ENCODE results near the gene PRAMEF17. TPM values are rescaled to one million over a fixed set of nuclear protein-coding genes. Genes with fewer than 3 reads are reported as not detected.
"Not testable (repeated sequence)": the region's sequence is repeated elsewhere in the genome, so short reads cannot be mapped to it uniquely, and the experiment has no call there.

PRAMEF17 gene
- total RNA-seq, 4 donors from 2014 or later = not detected

GRCh38 chr1:13430495-13430894 lies 41.1 kb downstream of the PRAMEF17 start:
- no peak overlapping the region for H3K27ac ChIP-seq
- H3K4me1 ChIP-seq = no peaks in the 10 kb centered on the region
- TF ChIP-seq CTCF (IDR thresholded peaks at IDR 0.05) (no peak), POLR2A (IDR thresholded peaks at IDR 0.05) (no peak)
- intact Hi-C loops (cut with DNase I) = no loop called here
- WGBS, 2 donors = 100% methylated on average over 1 to 2 of the region's 13 CpGs
- H3K9me3 ChIP-seq = no peaks in the 10 kb centered on the region
- DNase-seq = no peak
- peaks cover 0 to 29% (median 0%) of the 10 kb centered on the region in 4 donors for H3K27me3 ChIP-seq
- no peaks in the 10 kb centered on the region for H3K36me3 ChIP-seq
- H3K4me3 ChIP-seq = no peak overlapping the region

- no peak for DNase-seq
- Histone ChIP-seq H3K4me3 (no peak overlapping the region), H3K36me3 (no peaks in the 10 kb centered on the region), H3K9me3 (no peaks in the 10 kb centered on the region), H3K27ac (no peak overlapping the region), H3K4me1 (no peaks in the 10 kb centered on the region), H3K27me3 (peaks cover 0 to 36% (median 0%) of the 10 kb centered on the region in 4 donors)
- TF ChIP-seq CTCF (IDR thresholded peaks at IDR 0.05) (no peak), POLR2A (IDR thresholded peaks at IDR 0.05) (no peak)
- WGBS, 2 donors = 34 to 49% methylated on average over 3 of the region's 3 CpGs
- intact Hi-C loops (cut with DNase I) = no loop called here
Measured at GRCh38 chr1:13432251-13432650, 42.8 kb downstream of the PRAMEF17 start.

- not testable (repeated sequence) for DNase-seq, H3K4me1 ChIP-seq
Measured at GRCh38 chr1:13433694-13434358, 44.4 kb downstream of the PRAMEF17 start.

GRCh38 chr1:13435458-13435857 lies 46.0 kb downstream of the PRAMEF17 start:
- Histone ChIP-seq H3K4me1 (no peaks in the 10 kb centered on the region), H3K27me3 (peaks cover 0 to 20% (median 0%) of the 10 kb centered on the region in 4 donors), H3K9me3 (no peaks in the 10 kb centered on the region), H3K27ac (no peak overlapping the region), H3K4me3 (no peak overlapping the region), H3K36me3 (no peaks in the 10 kb centered on the region)
- intact Hi-C loops (cut with DNase I) = no loop called here
- DNase-seq = no peak
- TF ChIP-seq POLR2A (IDR thresholded peaks at IDR 0.05) (no peak), CTCF (IDR thresholded peaks at IDR 0.05) (no peak)
- 37 to 53% methylated on average over 3 of the region's 3 CpGs for WGBS, 2 donors

More at GRCh38 chr1:13433694-13434358, 44.4 kb downstream of the PRAMEF17 start:
- H3K27ac ChIP-seq; H3K36me3 ChIP-seq; H3K9me3 ChIP-seq; H3K4me3 ChIP-seq; intact Hi-C loops (cut with DNase I): not testable (repeated sequence)
- no CpG with 5 or more reads among the region's 32 CpGs for WGBS, 2 donors
- peaks cover 0 to 25% (median 0%) of the 10 kb centered on the region in 4 donors for H3K27me3 ChIP-seq

- H3K27ac ChIP-seq; H3K36me3 ChIP-seq; H3K4me3 ChIP-seq; DNase-seq; H3K4me1 ChIP-seq; intact Hi-C loops (cut with DNase I); H3K9me3 ChIP-seq: not testable (repeated sequence)
- H3K27me3 ChIP-seq = peaks cover 0 to 13% (median 0%) of the 10 kb centered on the region in 4 donors
- WGBS, 2 donors = 99% methylated on average over 8 of the region's 49 CpGs; no CpG with 5 or more reads in 1 of the 2 donors
Measured at GRCh38 chr1:13439104-13439783, 49.8 kb downstream of the PRAMEF17 start.

Other genes with a start within 250 kb of the PRAMEF17 start
- not detected for gene PRAMEF26, start 233.6 kb upstream of the PRAMEF17 start, total RNA-seq
- gene HNRNPCL4, start 224.0 kb upstream of the PRAMEF17 start, total RNA-seq = not detected
- gene PRAMEF9, start 217.8 kb upstream of the PRAMEF17 start, total RNA-seq = not detected
- gene PRAMEF13, start 188.2 kb upstream of the PRAMEF17 start, total RNA-seq = not detected
- gene PRAMEF18, start 163.5 kb upstream of the PRAMEF17 start, total RNA-seq = not detected
- not detected for gene PRAMEF5, start 135.4 kb upstream of the PRAMEF17 start, total RNA-seq
- not detected for gene PRAMEF8, start 104.5 kb upstream of the PRAMEF17 start, total RNA-seq
- gene PRAMEF33, start 86.1 kb upstream of the PRAMEF17 start, total RNA-seq = not detected
- gene PRAMEF15, start 74.1 kb upstream of the PRAMEF17 start, total RNA-seq = not detected
- gene PRAMEF14, start 42.5 kb upstream of the PRAMEF17 start, total RNA-seq = not detected
- gene PRAMEF19, start 17.7 kb upstream of the PRAMEF17 start, total RNA-seq = not detected
- not detected for gene PRAMEF20, start 20.8 kb downstream of the PRAMEF17 start, total RNA-seq
- under 1 TPM in 1 of 4 donors, not detected in 3; 0.19 TPM for gene LRRC38, start 124.4 kb downstream of the PRAMEF17 start, total RNA-seq
- gene PDPN, start 194.2 kb downstream of the PRAMEF17 start, total RNA-seq = 10 to 100 TPM in 3 of 4 donors, 1 to 10 TPM in 1; 4.5 to 24.2 (median 17.6) TPM

Measured in esophagus squamous epithelium (tissue), 5 donors.